Suprapubic skin (tissue), 4 donors: Measurements from ENCODE around the gene KCNJ6.

Experiments
- CTCF ChIP-seq, 2 donors: fragments of 200-600 bp in 1 of 2; fragments of 450-650 bp in 1 of 2; sonication (generic) in 1 of 2; IDR thresholded peaks; one replicate each; pipeline ENCODE4 v1.5.1; 2016 to 2019; ENCODE audit warnings: antibody characterized with exemption in 2 of 2, mild to moderate bottlenecking in 1 of 2, moderate library complexity in 1 of 2
- POLR2A ChIP-seq, 2 donors: fragments of 450-650 bp; IDR thresholded peaks; one replicate each; pipeline ENCODE4 v1.6.1; 2017; ENCODE audit warnings: antibody characterized with exemption in 2 of 2, mild to moderate bottlenecking in 2 of 2, moderate library complexity in 2 of 2
- POLR2AphosphoS5 ChIP-seq, 3 donors: sonication (generic); formaldehyde crosslinking; IDR thresholded peaks; one replicate each; pipeline ENCODE4 v1.6.1; 2017; ENCODE audit warnings: antibody characterized with exemption in 3 of 3

DNA sequence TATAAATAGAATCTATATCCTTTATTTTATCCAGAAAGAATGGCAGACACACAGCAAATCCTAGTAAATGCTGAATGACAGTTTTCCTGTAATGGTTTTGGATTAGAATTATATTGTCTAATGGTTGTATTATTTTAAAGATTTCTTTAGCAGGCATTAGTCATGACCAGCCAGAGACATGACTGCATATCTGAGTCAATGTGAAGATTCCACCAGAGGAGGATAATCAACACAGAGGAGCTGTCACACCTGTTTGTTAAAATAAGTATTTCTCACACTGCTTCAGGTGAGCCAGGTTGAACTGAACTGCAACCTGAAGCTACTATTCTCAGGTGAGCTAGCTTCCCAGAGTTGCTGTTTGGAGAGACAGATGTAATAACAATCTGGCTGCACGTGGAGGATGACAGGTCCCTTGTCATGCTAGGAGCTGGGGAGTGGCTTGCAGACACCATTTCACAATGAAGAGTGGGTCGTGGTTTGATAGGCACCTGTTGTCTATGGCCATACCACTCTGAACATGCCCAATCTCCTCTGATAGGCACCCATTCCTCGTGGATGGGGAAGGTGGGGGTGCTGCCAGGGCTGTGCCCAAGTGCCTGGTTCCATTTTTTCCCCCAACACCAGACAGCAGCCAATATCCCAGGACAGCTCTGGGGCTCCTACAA is 94.3 kb downstream of the KCNJ6 start:
- TF ChIP-seq CTCF (IDR thresholded peaks at IDR 0.05) (no peak), POLR2AphosphoS5 (IDR thresholded peaks at IDR 0.05) (no peak), POLR2A (IDR thresholded peaks at IDR 0.05) (no peak)
